Neutrophil (primary cell): ENCODE measurements around the gene ADAMTSL3.

Source experiments
- H3K27ac ChIP-seq: fragments of 200-600 bp; sonication (generic); 2 replicates; pipeline ENCODE4 v1.5.1; 2016; ENCODE audit warnings: mild to moderate bottlenecking, moderate library complexity
- H3K27me3 ChIP-seq: fragments of 200-600 bp; sonication (generic); 2 replicates; pipeline ENCODE4 v1.6.0; 2016; ENCODE audit warnings: mild to moderate bottlenecking
- H3K36me3 ChIP-seq: fragments of 200-600 bp; sonication (generic); 2 replicates; pipeline ENCODE4 v1.5.1; 2017
- H3K4me1 ChIP-seq, 2 experiments: fragments of 200-600 bp in 1 of 2; sonication (generic) in 1 of 2; 1 replicate in 1 of 2; 2 replicates in 1 of 2; pipeline versions ENCODE4 v1.5.1 to v1.6.1; 2013 to 2016; ENCODE audit warnings: low read depth in 1 of 2, low read length in 1 of 2, mild to moderate bottlenecking in 1 of 2, moderate library complexity in 1 of 2; ENCODE audit not compliant: control insufficient read depth in 1 of 2, insufficient read depth in 1 of 2
- H3K4me3 ChIP-seq, 2 experiments: fragments of 200-600 bp in 1 of 2; sonication (generic) in 1 of 2; 1 replicate in 1 of 2; 2 replicates in 1 of 2; pipeline ENCODE4 v1.5.1; 2013 to 2016; ENCODE audit warnings: low read depth in 1 of 2, low read length in 1 of 2, mild to moderate bottlenecking in 1 of 2, moderate library complexity in 1 of 2
- H3K9me3 ChIP-seq: fragments of 200-600 bp; sonication (generic); 2 replicates; pipeline ENCODE4 v1.5.1; 2016
- TF ChIP-seq, protein P1 (sequence below): fragments of 200-600 bp; sonication (generic); IDR thresholded peaks from 2 replicates; pipeline ENCODE4 v1.5.1; 2016; ENCODE audit warnings: antibody characterized with exemption

The ADAMTSL3 gene

DNA sequence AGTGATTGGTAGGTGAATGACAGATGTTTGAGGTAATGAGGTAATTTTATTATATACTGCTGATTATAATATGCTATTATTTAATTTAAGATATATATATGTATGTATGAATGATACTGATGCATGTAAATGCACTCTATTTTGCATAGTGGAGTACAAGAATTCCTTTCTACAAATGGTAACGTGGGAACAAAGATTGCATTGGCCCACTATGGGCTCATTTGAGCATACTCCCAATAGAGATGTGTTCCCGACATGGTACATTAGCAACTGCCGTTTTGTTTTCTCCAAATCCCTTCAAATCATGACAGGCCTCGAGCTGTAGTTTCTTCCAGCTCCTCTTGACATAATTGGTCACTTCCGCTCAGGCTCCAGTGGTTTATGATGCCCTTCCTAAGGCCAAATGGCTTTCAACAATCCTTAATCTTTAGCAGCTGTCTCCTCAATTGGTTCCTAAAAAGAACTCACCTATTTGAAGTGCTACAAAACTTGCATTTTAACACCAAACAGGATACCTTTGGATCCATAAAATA, 266.1 kb downstream of the ADAMTSL3 start:
- TF ChIP-seq, protein P1, sequence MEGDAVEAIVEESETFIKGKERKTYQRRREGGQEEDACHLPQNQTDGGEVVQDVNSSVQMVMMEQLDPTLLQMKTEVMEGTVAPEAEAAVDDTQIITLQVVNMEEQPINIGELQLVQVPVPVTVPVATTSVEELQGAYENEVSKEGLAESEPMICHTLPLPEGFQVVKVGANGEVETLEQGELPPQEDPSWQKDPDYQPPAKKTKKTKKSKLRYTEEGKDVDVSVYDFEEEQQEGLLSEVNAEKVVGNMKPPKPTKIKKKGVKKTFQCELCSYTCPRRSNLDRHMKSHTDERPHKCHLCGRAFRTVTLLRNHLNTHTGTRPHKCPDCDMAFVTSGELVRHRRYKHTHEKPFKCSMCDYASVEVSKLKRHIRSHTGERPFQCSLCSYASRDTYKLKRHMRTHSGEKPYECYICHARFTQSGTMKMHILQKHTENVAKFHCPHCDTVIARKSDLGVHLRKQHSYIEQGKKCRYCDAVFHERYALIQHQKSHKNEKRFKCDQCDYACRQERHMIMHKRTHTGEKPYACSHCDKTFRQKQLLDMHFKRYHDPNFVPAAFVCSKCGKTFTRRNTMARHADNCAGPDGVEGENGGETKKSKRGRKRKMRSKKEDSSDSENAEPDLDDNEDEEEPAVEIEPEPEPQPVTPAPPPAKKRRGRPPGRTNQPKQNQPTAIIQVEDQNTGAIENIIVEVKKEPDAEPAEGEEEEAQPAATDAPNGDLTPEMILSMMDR, result no peak
- Histone ChIP-seq H3K27ac (no peak overlapping the region), H3K36me3 (no peaks in the 10 kb centered on the region), H3K27me3 (no peaks in the 10 kb centered on the region), H3K4me1 (no peaks in the 10 kb centered on the region), H3K9me3 (no peaks in the 10 kb centered on the region), H3K4me3 (no peak overlapping the region)

DNA sequence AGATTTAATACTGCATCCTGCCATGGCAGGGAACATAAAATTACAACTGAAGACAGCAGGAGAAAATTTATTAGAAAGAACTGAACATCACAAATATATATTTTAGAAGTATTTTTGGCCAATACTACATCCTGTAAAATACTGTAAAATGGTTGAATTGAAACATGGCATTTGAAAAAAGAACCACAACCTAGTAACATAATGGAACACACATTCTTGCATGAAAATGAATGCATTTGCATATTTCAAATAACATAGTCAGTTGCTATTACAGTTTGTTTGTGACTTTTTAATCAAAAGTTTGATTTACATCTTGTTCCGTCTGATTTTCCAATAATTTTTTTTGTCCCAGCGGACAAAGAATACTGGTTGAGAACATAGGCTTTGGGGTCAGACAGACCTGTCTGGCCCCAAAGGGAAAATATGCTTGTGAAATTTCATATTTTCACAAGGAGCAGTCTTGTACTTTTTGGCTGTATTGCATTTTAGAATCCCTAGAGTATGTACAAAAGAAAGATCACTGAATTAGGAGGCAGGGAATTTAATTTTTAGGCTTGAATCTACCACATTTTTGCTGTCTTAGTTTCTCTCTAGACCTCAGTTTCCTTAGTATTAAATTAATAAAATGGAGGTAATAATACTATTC, 268.8 kb downstream of the ADAMTSL3 start:
- Histone ChIP-seq H3K9me3 (no peaks in the 10 kb centered on the region), H3K27me3 (no peaks in the 10 kb centered on the region), H3K4me3 (no peak overlapping the region), H3K36me3 (no peaks in the 10 kb centered on the region), H3K4me1 (no peaks in the 10 kb centered on the region), H3K27ac (no peak overlapping the region)
- TF ChIP-seq, protein P1, result no peak

DNA sequence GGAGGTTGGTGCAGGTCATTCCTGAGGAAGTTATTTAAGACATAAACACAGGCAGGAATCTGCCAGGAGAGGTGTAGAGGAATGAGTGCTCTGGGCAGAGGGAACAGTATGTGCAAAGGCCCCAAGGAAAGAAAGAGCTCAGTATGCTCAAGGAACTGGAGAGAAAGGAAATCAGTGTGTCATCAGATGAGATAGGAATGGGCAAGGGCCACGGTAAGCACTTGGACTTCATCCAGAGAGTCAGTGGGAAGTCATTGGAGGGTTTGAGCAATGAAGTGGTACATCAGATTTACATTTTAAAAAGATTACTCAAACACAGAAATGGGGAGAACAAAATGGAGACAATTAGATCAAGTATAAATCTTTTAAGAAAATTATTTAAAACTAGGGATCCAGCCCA, 272.2 kb downstream of the ADAMTSL3 start:
- TF ChIP-seq, protein P1, result no peak
- H3K36me3 ChIP-seq, result no peaks in the 10 kb centered on the region
- H3K4me1 ChIP-seq, result no peaks in the 10 kb centered on the region
- no peaks in the 10 kb centered on the region for H3K9me3 ChIP-seq
- H3K27ac ChIP-seq, result no peak overlapping the region
- no peak overlapping the region for H3K4me3 ChIP-seq
- no peaks in the 10 kb centered on the region for H3K27me3 ChIP-seq

DNA sequence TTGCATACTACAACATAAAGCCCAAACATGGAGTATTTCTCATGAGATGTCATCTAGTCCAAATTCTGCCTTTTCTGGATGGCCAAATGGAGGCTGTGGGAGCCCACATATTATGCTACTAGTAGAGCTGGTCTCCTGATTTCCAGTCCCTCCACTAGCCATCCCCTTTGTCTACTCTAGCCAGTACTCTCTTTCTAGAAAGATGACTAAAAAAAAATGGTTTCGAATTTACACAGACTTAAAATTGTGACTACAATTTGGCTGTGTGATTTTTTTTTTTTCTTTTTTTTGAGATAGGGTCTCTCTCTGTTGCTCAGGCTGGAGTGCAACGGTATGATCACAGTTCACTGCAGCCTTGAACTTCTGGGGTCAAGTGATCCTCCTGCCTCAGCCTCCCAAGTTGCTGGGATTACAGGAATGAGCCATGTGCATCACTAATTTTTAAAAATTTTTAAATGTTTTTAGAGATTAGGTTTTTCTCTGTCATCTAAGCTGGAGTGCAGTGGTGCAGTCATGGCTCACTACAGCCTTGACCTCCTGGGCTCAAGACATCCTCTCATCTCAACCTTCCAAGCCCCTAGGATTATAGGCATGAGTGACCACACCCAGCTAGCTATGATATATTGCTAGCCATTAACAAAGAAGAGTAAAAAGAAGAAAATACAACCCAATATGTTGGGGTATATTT, 273.9 kb downstream of the ADAMTSL3 start:
- no peaks in the 10 kb centered on the region for H3K4me1 ChIP-seq
- no peak overlapping the region for H3K27ac ChIP-seq
- TF ChIP-seq, protein P1, result no peak
- no peaks in the 10 kb centered on the region for H3K9me3 ChIP-seq
- no peaks in the 10 kb centered on the region for H3K36me3 ChIP-seq
- H3K27me3 ChIP-seq, result no peaks in the 10 kb centered on the region
- H3K4me3 ChIP-seq, result no peak overlapping the region

DNA sequence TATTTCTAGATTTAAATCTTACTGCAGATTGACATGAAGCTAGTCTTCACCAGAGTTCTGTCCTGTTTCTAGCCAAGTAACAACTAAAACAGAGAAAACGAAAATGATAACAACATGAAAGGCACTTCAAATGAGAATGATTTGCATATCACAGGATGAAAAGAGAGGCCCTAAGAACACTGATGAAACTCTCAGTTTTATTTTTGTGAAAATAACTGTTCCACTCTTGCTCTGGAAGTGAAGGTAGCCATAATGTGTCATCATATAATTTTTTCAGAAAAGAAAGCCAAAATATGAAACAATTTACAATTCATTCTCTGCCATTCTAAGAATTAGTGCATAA, 274.4 kb downstream of the ADAMTSL3 start:
- TF ChIP-seq, protein P1, result no peak
- Histone ChIP-seq H3K27me3 (no peaks in the 10 kb centered on the region), H3K4me3 (no peak overlapping the region)

More for the DNA sequence above, 274.4 kb downstream of the ADAMTSL3 start:
- Histone ChIP-seq H3K4me1 (no peaks in the 10 kb centered on the region), H3K36me3 (no peaks in the 10 kb centered on the region), H3K9me3 (no peaks in the 10 kb centered on the region), H3K27ac (no peak overlapping the region)
